Measurements from ENCODE around the gene AMBRA1. TPM values are rescaled to one million over a fixed set of nuclear protein-coding genes. Genes with fewer than 3 reads are reported as not detected.

AMBRA1 gene
- polyA plus RNA-seq, 1 donor from 2014 or later = 34.5 TPM

DNA sequence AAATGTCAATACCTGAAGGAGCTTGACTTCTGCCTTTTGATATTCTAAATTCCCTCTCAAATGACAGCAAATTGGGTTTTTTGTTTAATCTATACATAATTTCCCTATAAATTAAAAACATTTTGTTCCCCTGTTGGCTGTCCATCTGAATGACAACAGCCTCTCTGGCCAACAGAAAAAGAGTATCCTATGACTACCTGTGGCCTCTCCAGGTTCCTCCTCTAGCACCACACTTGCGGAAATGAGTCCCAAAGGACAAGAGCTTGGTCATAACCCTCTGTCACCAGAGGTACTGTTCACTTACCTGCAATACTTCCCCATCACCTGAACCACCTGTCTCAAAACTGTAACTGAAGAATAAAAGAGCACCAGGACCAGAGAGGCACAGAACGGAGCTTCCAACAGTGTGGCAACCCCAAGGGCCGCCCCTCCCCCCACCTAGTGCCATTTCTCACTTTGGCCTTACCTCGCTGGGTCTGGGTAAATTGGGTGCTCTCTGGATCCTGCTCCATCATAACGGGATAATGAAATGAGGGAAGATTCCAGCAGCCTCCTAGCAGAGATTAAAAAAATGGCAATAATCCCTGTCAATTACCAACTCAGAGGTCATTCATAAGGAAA, 81.5 kb downstream of the AMBRA1 start:
- no peak overlapping the region for H3K9ac ChIP-seq (ENCODE audit: low read length)
- TF ChIP-seq EP300 (conservative IDR thresholded peaks at IDR 0.05; ENCODE audit: poor library complexity, severe bottlenecking) = no peak
- no peak for TF ChIP-seq POLR2AphosphoS5 (IDR thresholded peaks at IDR 0.05)
- TF ChIP-seq MXI1 (conservative IDR thresholded peaks at IDR 0.05; ENCODE audit: poor library complexity, severe bottlenecking) = no peak
- TF ChIP-seq, protein P1, sequence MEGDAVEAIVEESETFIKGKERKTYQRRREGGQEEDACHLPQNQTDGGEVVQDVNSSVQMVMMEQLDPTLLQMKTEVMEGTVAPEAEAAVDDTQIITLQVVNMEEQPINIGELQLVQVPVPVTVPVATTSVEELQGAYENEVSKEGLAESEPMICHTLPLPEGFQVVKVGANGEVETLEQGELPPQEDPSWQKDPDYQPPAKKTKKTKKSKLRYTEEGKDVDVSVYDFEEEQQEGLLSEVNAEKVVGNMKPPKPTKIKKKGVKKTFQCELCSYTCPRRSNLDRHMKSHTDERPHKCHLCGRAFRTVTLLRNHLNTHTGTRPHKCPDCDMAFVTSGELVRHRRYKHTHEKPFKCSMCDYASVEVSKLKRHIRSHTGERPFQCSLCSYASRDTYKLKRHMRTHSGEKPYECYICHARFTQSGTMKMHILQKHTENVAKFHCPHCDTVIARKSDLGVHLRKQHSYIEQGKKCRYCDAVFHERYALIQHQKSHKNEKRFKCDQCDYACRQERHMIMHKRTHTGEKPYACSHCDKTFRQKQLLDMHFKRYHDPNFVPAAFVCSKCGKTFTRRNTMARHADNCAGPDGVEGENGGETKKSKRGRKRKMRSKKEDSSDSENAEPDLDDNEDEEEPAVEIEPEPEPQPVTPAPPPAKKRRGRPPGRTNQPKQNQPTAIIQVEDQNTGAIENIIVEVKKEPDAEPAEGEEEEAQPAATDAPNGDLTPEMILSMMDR (IDR thresholded peaks at IDR 0.05; ENCODE audit: poor library complexity, severe bottlenecking) = no peak
- TF ChIP-seq, protein P2, sequence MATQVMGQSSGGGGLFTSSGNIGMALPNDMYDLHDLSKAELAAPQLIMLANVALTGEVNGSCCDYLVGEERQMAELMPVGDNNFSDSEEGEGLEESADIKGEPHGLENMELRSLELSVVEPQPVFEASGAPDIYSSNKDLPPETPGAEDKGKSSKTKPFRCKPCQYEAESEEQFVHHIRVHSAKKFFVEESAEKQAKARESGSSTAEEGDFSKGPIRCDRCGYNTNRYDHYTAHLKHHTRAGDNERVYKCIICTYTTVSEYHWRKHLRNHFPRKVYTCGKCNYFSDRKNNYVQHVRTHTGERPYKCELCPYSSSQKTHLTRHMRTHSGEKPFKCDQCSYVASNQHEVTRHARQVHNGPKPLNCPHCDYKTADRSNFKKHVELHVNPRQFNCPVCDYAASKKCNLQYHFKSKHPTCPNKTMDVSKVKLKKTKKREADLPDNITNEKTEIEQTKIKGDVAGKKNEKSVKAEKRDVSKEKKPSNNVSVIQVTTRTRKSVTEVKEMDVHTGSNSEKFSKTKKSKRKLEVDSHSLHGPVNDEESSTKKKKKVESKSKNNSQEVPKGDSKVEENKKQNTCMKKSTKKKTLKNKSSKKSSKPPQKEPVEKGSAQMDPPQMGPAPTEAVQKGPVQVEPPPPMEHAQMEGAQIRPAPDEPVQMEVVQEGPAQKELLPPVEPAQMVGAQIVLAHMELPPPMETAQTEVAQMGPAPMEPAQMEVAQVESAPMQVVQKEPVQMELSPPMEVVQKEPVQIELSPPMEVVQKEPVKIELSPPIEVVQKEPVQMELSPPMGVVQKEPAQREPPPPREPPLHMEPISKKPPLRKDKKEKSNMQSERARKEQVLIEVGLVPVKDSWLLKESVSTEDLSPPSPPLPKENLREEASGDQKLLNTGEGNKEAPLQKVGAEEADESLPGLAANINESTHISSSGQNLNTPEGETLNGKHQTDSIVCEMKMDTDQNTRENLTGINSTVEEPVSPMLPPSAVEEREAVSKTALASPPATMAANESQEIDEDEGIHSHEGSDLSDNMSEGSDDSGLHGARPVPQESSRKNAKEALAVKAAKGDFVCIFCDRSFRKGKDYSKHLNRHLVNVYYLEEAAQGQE (IDR thresholded peaks at IDR 0.05; ENCODE audit: borderline replicate concordance) = no peak
- no peak for TF ChIP-seq EZH2 (IDR thresholded peaks at IDR 0.05; ENCODE audit: borderline replicate concordance, insufficient read depth, low read length, poor library complexity, severe bottlenecking)
- no peak for TF ChIP-seq SMC3 (conservative IDR thresholded peaks at IDR 0.05; ENCODE audit: poor library complexity)
- H3K4me2 ChIP-seq (ENCODE audit: low read length) = no peak overlapping the region
- no peaks in the 10 kb centered on the region for H3K9me3 ChIP-seq (ENCODE audit: low read length)
- no peaks in the 10 kb centered on the region for H3K27me3 ChIP-seq (ENCODE audit: insufficient read depth, low read depth, low read length)
- no peaks in the 10 kb centered on the region for H3F3A ChIP-seq (ENCODE audit: insufficient read depth, low read length, poor library complexity, severe bottlenecking)
- no peaks in the 10 kb centered on the region for H4K20me1 ChIP-seq (ENCODE audit: insufficient read depth)
- no peaks in the 10 kb centered on the region for H3K36me3 ChIP-seq (ENCODE audit: insufficient read depth, low read length)
- no peaks in the 10 kb centered on the region for H3K79me2 ChIP-seq (replicated peaks; ENCODE audit: insufficient read depth, low read length)
- no peak overlapping the region for H3K27ac ChIP-seq (ENCODE audit: low read length)
- H3K9me2 ChIP-seq (ENCODE audit: insufficient read depth, low read length) = no peaks in the 10 kb centered on the region
- no peak overlapping the region for H3K4me3 ChIP-seq (ENCODE audit: low read length)
- no peak overlapping the region for H2AFZ ChIP-seq (ENCODE audit: low read depth, low read length)

DNA sequence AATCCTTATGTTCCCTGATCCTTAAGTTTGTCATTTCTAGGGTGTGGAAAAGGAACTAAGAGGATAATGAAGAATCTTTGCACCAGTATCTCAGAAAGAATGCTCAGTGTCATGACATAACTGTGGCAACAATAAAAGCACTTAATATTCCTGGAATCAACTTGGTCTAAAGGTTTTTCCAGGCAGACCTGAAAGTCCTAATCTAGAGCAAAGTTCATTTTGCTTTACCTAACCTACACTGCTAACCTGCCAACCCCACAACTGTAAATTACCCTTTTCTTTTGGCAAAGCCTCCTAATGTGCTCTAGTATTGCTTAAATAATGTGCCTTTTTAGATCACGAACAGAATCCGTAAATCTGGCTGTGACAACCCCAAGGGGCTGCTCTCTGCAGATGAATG, 82.5 kb downstream of the AMBRA1 start:
- H2AFZ ChIP-seq (ENCODE audit: low read depth, low read length) = no peak overlapping the region
- H3K9me2 ChIP-seq (ENCODE audit: insufficient read depth, low read length) = no peaks in the 10 kb centered on the region
- H4K20me1 ChIP-seq (ENCODE audit: insufficient read depth) = no peaks in the 10 kb centered on the region

More for the DNA sequence above, 82.5 kb downstream of the AMBRA1 start:
- Histone ChIP-seq H3K79me2 (replicated peaks; ENCODE audit: insufficient read depth, low read length) (no peaks in the 10 kb centered on the region), H3K4me3 (ENCODE audit: low read length) (no peak overlapping the region), H3K4me2 (ENCODE audit: low read length) (no peak overlapping the region), H3K9ac (ENCODE audit: low read length) (no peak overlapping the region), H3K27me3 (ENCODE audit: insufficient read depth, low read depth, low read length) (no peaks in the 10 kb centered on the region), H3F3A (ENCODE audit: insufficient read depth, low read length, poor library complexity, severe bottlenecking) (no peaks in the 10 kb centered on the region), H3K9me3 (ENCODE audit: low read length) (no peaks in the 10 kb centered on the region), H3K27ac (ENCODE audit: low read length) (no peak overlapping the region), H3K36me3 (ENCODE audit: insufficient read depth, low read length) (no peaks in the 10 kb centered on the region)
- TF ChIP-seq, protein P2 (IDR thresholded peaks at IDR 0.05; ENCODE audit: borderline replicate concordance) = no peak
- TF ChIP-seq POLR2AphosphoS5 (IDR thresholded peaks at IDR 0.05) (no peak), EP300 (conservative IDR thresholded peaks at IDR 0.05; ENCODE audit: poor library complexity, severe bottlenecking) (no peak), RAD21 (conservative IDR thresholded peaks at IDR 0.05) (no peak), TAF1 (IDR thresholded peaks at IDR 0.05; ENCODE audit: low read depth) (no peak), EZH2 (IDR thresholded peaks at IDR 0.05; ENCODE audit: borderline replicate concordance, insufficient read depth, low read length, poor library complexity, severe bottlenecking) (no peak), SMC3 (conservative IDR thresholded peaks at IDR 0.05; ENCODE audit: poor library complexity) (no peak), MXI1 (conservative IDR thresholded peaks at IDR 0.05; ENCODE audit: poor library complexity, severe bottlenecking) (no peak)

Measured in neural cell (in vitro differentiated cells).